Neural cell (in vitro differentiated cells): ENCODE measurements around the gene C1QTNF3. TPM values are rescaled to one million over a fixed set of nuclear protein-coding genes. Genes with fewer than 3 reads are reported as not detected.

Experiments used
- H2AFZ ChIP-seq: fragments of 200-600, 300-800 bp; sonication (generic), shearing (Covaris generic); 2 replicates; pipeline ENCODE4 v1.6.0; 2014; ENCODE audit warnings: low read depth, mild to moderate bottlenecking, antibody characterized with exemption, low read length, moderate library complexity
- H3F3A ChIP-seq: fragments of 200-600 bp; shearing (Covaris generic); 2 replicates; pipeline ENCODE4 v1.6.1; 2016; ENCODE audit warnings: mild to moderate bottlenecking, moderate library complexity, mixed read lengths, antibody characterized with exemption, low read length; ENCODE audit not compliant: insufficient read depth, poor library complexity, severe bottlenecking
- H3K27ac ChIP-seq: fragments of 200-600, 300-800 bp; sonication (generic), shearing (Covaris generic); 2 replicates; pipeline ENCODE4 v1.5.1; 2014; ENCODE audit warnings: mild to moderate bottlenecking, low read length, moderate library complexity
- H3K27me3 ChIP-seq: fragments of 300-800, 200-600 bp; sonication (generic), shearing (Covaris generic); 2 replicates; pipeline ENCODE4 v1.6.0; 2014; ENCODE audit warnings: mild to moderate bottlenecking, low read depth, low read length, moderate library complexity; ENCODE audit not compliant: insufficient read depth
- H3K36me3 ChIP-seq: fragments of 300-800, 200-600 bp; sonication (generic), shearing (Covaris generic); 2 replicates; pipeline ENCODE4 v1.5.1; 2014; ENCODE audit warnings: mild to moderate bottlenecking, antibody characterized with exemption, low read length, moderate library complexity; ENCODE audit not compliant: insufficient read depth
- H3K4me2 ChIP-seq: fragments of 300-800, 200-600 bp; sonication (generic), shearing (Covaris generic); 2 replicates; pipeline ENCODE4 v1.6.0; 2014; ENCODE audit warnings: mild to moderate bottlenecking, low read length
- H3K4me3 ChIP-seq: fragments of 300-800, 200-600 bp; sonication (generic), shearing (Covaris generic); 2 replicates; pipeline ENCODE4 v1.5.1; 2014; ENCODE audit warnings: mild to moderate bottlenecking, low read length, moderate library complexity
- H3K79me2 ChIP-seq: fragments of 200-600 bp; shearing (Covaris generic); replicated peaks from 2 replicates; pipeline ENCODE4 v1.6.0; 2014; ENCODE audit warnings: mild to moderate bottlenecking, low read length, moderate library complexity; ENCODE audit not compliant: insufficient read depth
- H3K9ac ChIP-seq: fragments of 300-800, 200-600 bp; sonication (generic), shearing (Covaris generic); 2 replicates; pipeline ENCODE4 v1.6.1; 2016; ENCODE audit warnings: mild to moderate bottlenecking, low read length, mixed read lengths
- H3K9me2 ChIP-seq: fragments of 200-600 bp; shearing (Covaris generic); 2 replicates; pipeline ENCODE4 v1.6.1; 2016; ENCODE audit warnings: mild to moderate bottlenecking, low read length, mixed read lengths; ENCODE audit not compliant: insufficient read depth
- H3K9me3 ChIP-seq: fragments of 200-600, 300-800 bp; sonication (generic), shearing (Covaris generic); 2 replicates; pipeline ENCODE4 v1.6.1; 2016; ENCODE audit warnings: mild to moderate bottlenecking, mixed run types, low read length, moderate library complexity, mixed read lengths
- H4K20me1 ChIP-seq: fragments of 200-600 bp; shearing (Covaris generic); 2 replicates; pipeline ENCODE4 v1.6.1; 2016; ENCODE audit warnings: mild to moderate bottlenecking, mixed run types; ENCODE audit not compliant: insufficient read depth
- EP300 ChIP-seq: fragments of 450-650 bp; conservative IDR thresholded peaks from 2 replicates; pipeline ENCODE4 v1.6.1; 2014; ENCODE audit warnings: antibody characterized with exemption, mild to moderate bottlenecking, moderate library complexity; ENCODE audit not compliant: poor library complexity, severe bottlenecking
- EZH2 ChIP-seq: fragments of 200-600, 300-800 bp; shearing (Covaris generic), sonication (generic); IDR thresholded peaks from 2 replicates; pipeline ENCODE4 v1.6.1; 2014; ENCODE audit warnings: antibody characterized with exemption, low read length, borderline replicate concordance, mild to moderate bottlenecking; ENCODE audit not compliant: insufficient read depth, poor library complexity, severe bottlenecking
- MXI1 ChIP-seq: fragments of 450-650 bp; conservative IDR thresholded peaks from 2 replicates; pipeline ENCODE4 v1.6.1; 2014; ENCODE audit warnings: antibody characterized with exemption, mild to moderate bottlenecking; ENCODE audit not compliant: poor library complexity, severe bottlenecking
- POLR2AphosphoS5 ChIP-seq: IDR thresholded peaks from 2 replicates; pipeline ENCODE4 v1.6.1; 2012
- RAD21 ChIP-seq: fragments of 450-650 bp; conservative IDR thresholded peaks from 2 replicates; pipeline ENCODE4 v1.6.1; 2014; ENCODE audit warnings: antibody characterized with exemption, mild to moderate bottlenecking, moderate library complexity
- SMC3 ChIP-seq: fragments of 450-650 bp; conservative IDR thresholded peaks from 2 replicates; pipeline ENCODE4 v1.6.1; 2014; ENCODE audit warnings: antibody characterized with exemption, mild to moderate bottlenecking, moderate library complexity; ENCODE audit not compliant: poor library complexity
- TAF1 ChIP-seq: IDR thresholded peaks from 2 replicates; pipeline ENCODE4 v1.6.1; 2012; ENCODE audit warnings: low read depth
- polyA plus RNA-seq: library from polyadenylated mRNA; depleted of rRNA; stranded (reverse); fragments of >200 nt; gene quantifications from 2 replicates; pipeline ENCODE4 v1.2.3, GENCODE V29; 2014
- TF ChIP-seq, protein P1 (sequence below): IDR thresholded peaks from 2 replicates; pipeline ENCODE4 v1.6.1; 2012; ENCODE audit warnings: borderline replicate concordance
- TF ChIP-seq, protein P2 (sequence below): fragments of 450-650 bp; IDR thresholded peaks from 2 replicates; pipeline ENCODE4 v1.5.1; 2014; ENCODE audit warnings: antibody characterized with exemption, mild to moderate bottlenecking, moderate library complexity; ENCODE audit not compliant: poor library complexity, severe bottlenecking

Gene C1QTNF3
- polyA plus RNA-seq, 1 donor from 2014 or later, result 33.1 TPM

DNA sequence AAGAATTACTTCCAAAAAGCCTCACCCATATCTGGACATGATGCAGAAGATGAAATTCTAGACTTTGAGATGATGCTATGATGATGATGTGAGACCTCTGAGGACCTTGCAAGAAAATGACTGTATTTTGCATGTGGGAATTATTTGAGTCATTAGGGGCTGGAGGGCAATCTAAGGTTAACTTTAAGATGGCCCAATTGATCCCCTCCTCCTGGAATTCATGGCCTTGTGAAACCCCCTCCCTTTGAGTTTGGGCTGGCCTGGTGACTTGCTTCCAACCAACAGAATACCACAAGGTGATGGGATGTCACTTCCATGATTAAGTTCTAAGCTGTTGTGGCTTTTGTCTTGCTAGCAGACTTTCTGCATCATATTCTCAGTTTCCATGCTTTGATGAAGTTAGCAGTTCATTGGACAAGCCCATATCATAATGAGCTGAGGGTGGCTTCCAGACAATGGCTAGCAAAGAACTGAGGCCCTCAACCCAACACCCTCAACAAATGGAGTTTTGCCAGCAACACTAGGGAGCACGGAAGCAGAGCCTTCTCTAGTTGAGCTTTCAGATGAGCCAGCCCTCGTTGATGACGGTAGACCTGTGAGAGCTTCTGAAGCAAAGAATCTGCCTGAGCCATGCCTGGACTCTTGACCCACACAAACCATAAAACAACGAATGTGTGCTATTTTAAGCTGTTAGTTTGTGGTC is 27.7 kb downstream of the C1QTNF3 start:
- Histone ChIP-seq H3K9me2 (no peaks in the 10 kb centered on the region), H3K27me3 (no peaks in the 10 kb centered on the region), H2AFZ (no peak overlapping the region), H3K9me3 (no peaks in the 10 kb centered on the region), H3K79me2 (no peaks in the 10 kb centered on the region), H3K27ac (no peak overlapping the region), H3K9ac (no peak overlapping the region), H4K20me1 (no peaks in the 10 kb centered on the region), H3K36me3 (no peaks in the 10 kb centered on the region), H3F3A (no peaks in the 10 kb centered on the region), H3K4me2 (no peak overlapping the region), H3K4me3 (no peak overlapping the region)
- TF ChIP-seq EZH2 (no peak), POLR2AphosphoS5 (no peak), EP300 (no peak), SMC3 (no peak), MXI1 (no peak), TAF1 (no peak), RAD21 (no peak)
- TF ChIP-seq, protein P1, sequence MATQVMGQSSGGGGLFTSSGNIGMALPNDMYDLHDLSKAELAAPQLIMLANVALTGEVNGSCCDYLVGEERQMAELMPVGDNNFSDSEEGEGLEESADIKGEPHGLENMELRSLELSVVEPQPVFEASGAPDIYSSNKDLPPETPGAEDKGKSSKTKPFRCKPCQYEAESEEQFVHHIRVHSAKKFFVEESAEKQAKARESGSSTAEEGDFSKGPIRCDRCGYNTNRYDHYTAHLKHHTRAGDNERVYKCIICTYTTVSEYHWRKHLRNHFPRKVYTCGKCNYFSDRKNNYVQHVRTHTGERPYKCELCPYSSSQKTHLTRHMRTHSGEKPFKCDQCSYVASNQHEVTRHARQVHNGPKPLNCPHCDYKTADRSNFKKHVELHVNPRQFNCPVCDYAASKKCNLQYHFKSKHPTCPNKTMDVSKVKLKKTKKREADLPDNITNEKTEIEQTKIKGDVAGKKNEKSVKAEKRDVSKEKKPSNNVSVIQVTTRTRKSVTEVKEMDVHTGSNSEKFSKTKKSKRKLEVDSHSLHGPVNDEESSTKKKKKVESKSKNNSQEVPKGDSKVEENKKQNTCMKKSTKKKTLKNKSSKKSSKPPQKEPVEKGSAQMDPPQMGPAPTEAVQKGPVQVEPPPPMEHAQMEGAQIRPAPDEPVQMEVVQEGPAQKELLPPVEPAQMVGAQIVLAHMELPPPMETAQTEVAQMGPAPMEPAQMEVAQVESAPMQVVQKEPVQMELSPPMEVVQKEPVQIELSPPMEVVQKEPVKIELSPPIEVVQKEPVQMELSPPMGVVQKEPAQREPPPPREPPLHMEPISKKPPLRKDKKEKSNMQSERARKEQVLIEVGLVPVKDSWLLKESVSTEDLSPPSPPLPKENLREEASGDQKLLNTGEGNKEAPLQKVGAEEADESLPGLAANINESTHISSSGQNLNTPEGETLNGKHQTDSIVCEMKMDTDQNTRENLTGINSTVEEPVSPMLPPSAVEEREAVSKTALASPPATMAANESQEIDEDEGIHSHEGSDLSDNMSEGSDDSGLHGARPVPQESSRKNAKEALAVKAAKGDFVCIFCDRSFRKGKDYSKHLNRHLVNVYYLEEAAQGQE, result no peak
- TF ChIP-seq, protein P2, sequence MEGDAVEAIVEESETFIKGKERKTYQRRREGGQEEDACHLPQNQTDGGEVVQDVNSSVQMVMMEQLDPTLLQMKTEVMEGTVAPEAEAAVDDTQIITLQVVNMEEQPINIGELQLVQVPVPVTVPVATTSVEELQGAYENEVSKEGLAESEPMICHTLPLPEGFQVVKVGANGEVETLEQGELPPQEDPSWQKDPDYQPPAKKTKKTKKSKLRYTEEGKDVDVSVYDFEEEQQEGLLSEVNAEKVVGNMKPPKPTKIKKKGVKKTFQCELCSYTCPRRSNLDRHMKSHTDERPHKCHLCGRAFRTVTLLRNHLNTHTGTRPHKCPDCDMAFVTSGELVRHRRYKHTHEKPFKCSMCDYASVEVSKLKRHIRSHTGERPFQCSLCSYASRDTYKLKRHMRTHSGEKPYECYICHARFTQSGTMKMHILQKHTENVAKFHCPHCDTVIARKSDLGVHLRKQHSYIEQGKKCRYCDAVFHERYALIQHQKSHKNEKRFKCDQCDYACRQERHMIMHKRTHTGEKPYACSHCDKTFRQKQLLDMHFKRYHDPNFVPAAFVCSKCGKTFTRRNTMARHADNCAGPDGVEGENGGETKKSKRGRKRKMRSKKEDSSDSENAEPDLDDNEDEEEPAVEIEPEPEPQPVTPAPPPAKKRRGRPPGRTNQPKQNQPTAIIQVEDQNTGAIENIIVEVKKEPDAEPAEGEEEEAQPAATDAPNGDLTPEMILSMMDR, result no peak

- no peaks in the 10 kb centered on the region for H4K20me1 ChIP-seq
These were observed 28.4 kb downstream of the C1QTNF3 start for GRCh38 chr5:34014626-34015025.

More at GRCh38 chr5:34014626-34015025, 28.4 kb downstream of the C1QTNF3 start:
- TF ChIP-seq SMC3, result no peak
- no peak for TF ChIP-seq EZH2
- no peak for TF ChIP-seq MXI1
- no peak for TF ChIP-seq RAD21
- no peak for TF ChIP-seq TAF1
- TF ChIP-seq, protein P1, result no peak
- TF ChIP-seq EP300, result no peak
- Histone ChIP-seq H3K9me3 (no peaks in the 10 kb centered on the region), H3K27me3 (no peaks in the 10 kb centered on the region), H3K4me2 (no peak overlapping the region), H3F3A (no peaks in the 10 kb centered on the region), H3K79me2 (no peaks in the 10 kb centered on the region), H3K9me2 (no peaks in the 10 kb centered on the region), H2AFZ (no peak overlapping the region), H3K27ac (no peak overlapping the region), H3K9ac (no peak overlapping the region), H3K4me3 (no peak overlapping the region), H3K36me3 (no peaks in the 10 kb centered on the region)
